ENCODE measurements around the gene HOXD3. TPM values are rescaled to one million over a fixed set of nuclear protein-coding genes. Genes with fewer than 3 reads are reported as not detected.
A peak's percentile ranks its signal among the peaks of the same experiment; 100 is the strongest.

HOXD3 gene
- polyA plus RNA-seq, 1 donor (not counting 4 experiments of a cell fraction or from before 2014, with no cell fraction given): not detected

DNA sequence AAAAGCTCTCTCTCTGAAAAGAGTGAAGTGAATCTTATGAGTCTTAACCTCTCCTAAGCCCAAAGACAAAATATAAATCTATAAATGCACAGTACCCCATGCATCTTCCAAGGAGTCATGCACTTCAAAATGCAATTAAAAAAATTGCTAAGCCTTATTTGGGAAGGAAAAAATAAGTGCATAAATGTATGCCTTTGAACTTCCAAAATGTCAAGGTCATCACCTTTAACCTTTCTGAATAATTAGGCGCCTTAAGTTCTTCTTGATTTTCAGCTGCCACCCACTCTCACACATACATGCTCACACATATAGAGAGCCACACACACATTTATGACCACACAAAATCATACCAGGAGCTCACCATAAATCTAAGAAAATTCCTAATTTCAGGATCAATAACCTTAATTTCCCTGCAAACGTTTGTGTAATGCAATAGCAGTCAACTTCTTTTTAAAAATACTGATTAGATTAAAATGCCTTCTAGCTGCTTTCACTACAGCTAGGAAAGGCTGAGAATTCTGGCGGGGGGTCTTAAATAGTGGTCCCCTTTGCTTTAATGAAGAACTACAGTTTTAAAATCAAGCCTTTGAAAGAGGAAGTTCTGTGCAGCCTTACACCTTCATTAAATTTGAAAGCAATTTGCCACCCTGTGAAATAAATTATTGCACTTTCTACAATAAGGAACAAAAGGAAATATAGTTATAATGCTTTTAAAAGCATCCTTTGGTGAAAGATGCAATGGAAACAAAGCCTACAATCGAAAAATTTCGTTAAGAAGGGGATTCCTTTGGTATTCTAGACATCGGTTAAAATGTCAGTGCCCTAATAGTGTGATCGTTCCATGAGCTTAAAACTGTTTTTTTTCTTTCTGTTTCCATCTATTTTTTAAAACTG is 46.4 kb upstream of the HOXD3 start:
- Histone ChIP-seq H3K4me3 (ENCODE audit: control insufficient read depth in 2 of 3, extremely low read depth in 1 of 3, insufficient read depth in 2 of 3, low read depth in 1 of 3, low read length in 3 of 3) (no peak overlapping the region), H2AFZ (ENCODE audit: control insufficient read depth, low read length) (no peak overlapping the region), H3K4me2 (ENCODE audit: control insufficient read depth, extremely low read depth, insufficient read depth, low read depth, low read length) (no peak overlapping the region), H3K27me3 (ENCODE audit: control insufficient read depth, extremely low read depth, insufficient read depth, low read length) (peaks cover 95% of the 10 kb centered on the region), H3K9ac (ENCODE audit: control insufficient read depth, extremely low read depth, insufficient read depth, low read length) (no peak overlapping the region), H3K9me1 (ENCODE audit: control insufficient read depth, extremely low read depth, insufficient read depth, low read length) (no peaks in the 10 kb centered on the region), H3K9me3 (ENCODE audit: control insufficient read depth, low read depth, low read length) (no peaks in the 10 kb centered on the region), H3K79me2 (ENCODE audit: control insufficient read depth, insufficient read depth, low read length) (no peaks in the 10 kb centered on the region), H3K36me3 (ENCODE audit: control insufficient read depth in 2 of 2, extremely low read depth in 1 of 2, insufficient read depth in 2 of 2, low read length in 2 of 2) (no peaks in the 10 kb centered on the region), H3K27ac (ENCODE audit: control insufficient read depth, insufficient read depth, low read length) (no peak overlapping the region), H4K20me1 (ENCODE audit: control insufficient read depth, extremely low read depth, insufficient read depth, low read length) (peaks cover 2% of the 10 kb centered on the region), H3K4me1 (ENCODE audit: control insufficient read depth, extremely low read depth, insufficient read depth, low read length) (peaks cover 2% of the 10 kb centered on the region)
- DNase-seq (ENCODE audit: low read depth, low spot score) (no peak), FAIRE-seq (no peak)
- dilution Hi-C loops (cut with MboI; ENCODE audit: extremely low pct_ligation_motif_present, low sequenced_read_pairs): no loop called here
- TF ChIP-seq, protein P1, sequence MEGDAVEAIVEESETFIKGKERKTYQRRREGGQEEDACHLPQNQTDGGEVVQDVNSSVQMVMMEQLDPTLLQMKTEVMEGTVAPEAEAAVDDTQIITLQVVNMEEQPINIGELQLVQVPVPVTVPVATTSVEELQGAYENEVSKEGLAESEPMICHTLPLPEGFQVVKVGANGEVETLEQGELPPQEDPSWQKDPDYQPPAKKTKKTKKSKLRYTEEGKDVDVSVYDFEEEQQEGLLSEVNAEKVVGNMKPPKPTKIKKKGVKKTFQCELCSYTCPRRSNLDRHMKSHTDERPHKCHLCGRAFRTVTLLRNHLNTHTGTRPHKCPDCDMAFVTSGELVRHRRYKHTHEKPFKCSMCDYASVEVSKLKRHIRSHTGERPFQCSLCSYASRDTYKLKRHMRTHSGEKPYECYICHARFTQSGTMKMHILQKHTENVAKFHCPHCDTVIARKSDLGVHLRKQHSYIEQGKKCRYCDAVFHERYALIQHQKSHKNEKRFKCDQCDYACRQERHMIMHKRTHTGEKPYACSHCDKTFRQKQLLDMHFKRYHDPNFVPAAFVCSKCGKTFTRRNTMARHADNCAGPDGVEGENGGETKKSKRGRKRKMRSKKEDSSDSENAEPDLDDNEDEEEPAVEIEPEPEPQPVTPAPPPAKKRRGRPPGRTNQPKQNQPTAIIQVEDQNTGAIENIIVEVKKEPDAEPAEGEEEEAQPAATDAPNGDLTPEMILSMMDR (optimal IDR thresholded peaks at IDR 0.05 in 1 of 3, IDR thresholded peaks at IDR 0.05 in 1 of 3, conservative IDR thresholded peaks at IDR 0.05 in 1 of 3; ENCODE audit: extremely low read depth in 1 of 3, insufficient read depth in 2 of 3, low read length in 3 of 3): no peak
- TF ChIP-seq EZH2 (IDR thresholded peaks at IDR 0.05; ENCODE audit: low read length): peak; percentile 2

DNA sequence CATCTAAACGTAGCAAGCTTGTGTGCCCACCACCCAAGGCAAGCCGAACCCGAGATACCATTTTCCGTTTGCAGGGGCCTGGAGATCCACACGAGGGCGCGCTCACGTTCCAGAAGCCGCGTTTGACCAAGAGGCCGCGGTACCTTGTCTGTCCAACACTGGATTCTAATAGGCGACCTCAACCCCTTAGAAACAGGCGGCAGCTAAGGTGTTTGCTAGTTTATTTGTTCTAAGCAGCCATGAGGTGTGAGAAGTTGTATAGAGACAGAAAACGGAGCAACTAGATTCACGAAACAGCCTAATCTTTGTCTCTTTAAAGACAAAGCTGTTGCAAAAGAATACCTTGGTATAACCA is 45.8 kb upstream of the HOXD3 start:
- Histone ChIP-seq H3K9me1 (ENCODE audit: control insufficient read depth, extremely low read depth, insufficient read depth, low read length) (no peaks in the 10 kb centered on the region), H3K9ac (ENCODE audit: control insufficient read depth, extremely low read depth, insufficient read depth, low read length) (no peak overlapping the region), H4K20me1 (ENCODE audit: control insufficient read depth, extremely low read depth, insufficient read depth, low read length) (peaks cover 2% of the 10 kb centered on the region), H3K27me3 (ENCODE audit: control insufficient read depth, extremely low read depth, insufficient read depth, low read length) (peaks cover 95% of the 10 kb centered on the region), H3K27ac (ENCODE audit: control insufficient read depth, insufficient read depth, low read length) (no peak overlapping the region), H2AFZ (ENCODE audit: control insufficient read depth, low read length) (no peak overlapping the region), H3K79me2 (ENCODE audit: control insufficient read depth, insufficient read depth, low read length) (no peaks in the 10 kb centered on the region), H3K4me3 (ENCODE audit: control insufficient read depth in 2 of 3, extremely low read depth in 1 of 3, insufficient read depth in 2 of 3, low read depth in 1 of 3, low read length in 3 of 3) (no peak overlapping the region), H3K9me3 (ENCODE audit: control insufficient read depth, low read depth, low read length) (no peaks in the 10 kb centered on the region), H3K36me3 (ENCODE audit: control insufficient read depth in 2 of 2, extremely low read depth in 1 of 2, insufficient read depth in 2 of 2, low read length in 2 of 2) (no peaks in the 10 kb centered on the region), H3K4me2 (ENCODE audit: control insufficient read depth, extremely low read depth, insufficient read depth, low read depth, low read length) (no peak overlapping the region), H3K4me1 (ENCODE audit: control insufficient read depth, extremely low read depth, insufficient read depth, low read length) (peaks cover 2% of the 10 kb centered on the region)
- no peak for DNase-seq (ENCODE audit: low read depth, low spot score)
- TF ChIP-seq EZH2 (IDR thresholded peaks at IDR 0.05; ENCODE audit: low read length): no peak
- TF ChIP-seq, protein P1 (optimal IDR thresholded peaks at IDR 0.05 in 1 of 3, IDR thresholded peaks at IDR 0.05 in 1 of 3, conservative IDR thresholded peaks at IDR 0.05 in 1 of 3; ENCODE audit: extremely low read depth in 1 of 3, insufficient read depth in 2 of 3, low read length in 3 of 3): peak; percentile 55 to 83 (median 75)
- dilution Hi-C loops (cut with MboI; ENCODE audit: extremely low pct_ligation_motif_present, low sequenced_read_pairs): no loop called here
- no peak for FAIRE-seq

All from keratinocyte (primary cell).